ENCODE data around the gene FDXR. TPM values are rescaled to one million over a fixed set of nuclear protein-coding genes. Genes with fewer than 3 reads are reported as not detected.

FDXR gene
- polyA plus RNA-seq, 3 donors = 2.5 to 7.3 (median 6.2) TPM

GRCh38 chr17:74882517-74883240 is 9.9 kb upstream of the FDXR start:
- H3K79me2 ChIP-seq (ENCODE audit: insufficient read depth, low read length) = no peaks in the 10 kb centered on the region
- H3K4me2 ChIP-seq (replicated peaks; ENCODE audit: extremely low read depth, low read length, poor library complexity, severe bottlenecking) = peak overlapping the region; percentile 10
- H3K4me1 Mint-ChIP-seq = peaks cover 32% of the 10 kb centered on the region
- no peak overlapping the region for H3K4me3 ChIP-seq (replicated peaks in 1 of 3; ENCODE audit: low read depth in 2 of 3, low read length in 3 of 3)
- H3K27ac ChIP-seq (ENCODE audit: low read depth in 1 of 2, low read length in 2 of 2) = no peak overlapping the region
- H3K9me3 Mint-ChIP-seq = peaks cover 0 to 5% (median 0%) of the 10 kb centered on the region in 7 donors
- H3K27ac Mint-ChIP-seq = no peak overlapping the region
- H3K27me3 ChIP-seq (ENCODE audit: control insufficient read depth in 2 of 2, insufficient read depth in 2 of 2, low read length in 2 of 2) = no peaks in the 10 kb centered on the region
- H3K9ac ChIP-seq (ENCODE audit: insufficient read depth, low read length, poor library complexity, severe bottlenecking) = no peak overlapping the region
- intact Hi-C loops (cut with micrococcal nuclease) = no loop called here
- H3K9me3 ChIP-seq (replicated peaks in 1 of 2; ENCODE audit: control insufficient read depth in 1 of 2, insufficient read depth in 1 of 2, low read length in 2 of 2) = no peaks in the 10 kb centered on the region
- no peaks in the 10 kb centered on the region for H4K20me1 ChIP-seq (ENCODE audit: insufficient read depth, low read length)
- 78% methylated on average over 17 of the region's 20 CpGs for WGBS (ENCODE audit: insufficient coverage)
- no peak overlapping the region for H3K4me3 Mint-ChIP-seq
- H3K36me3 Mint-ChIP-seq = no peaks in the 10 kb centered on the region
- TF ChIP-seq, protein P1, sequence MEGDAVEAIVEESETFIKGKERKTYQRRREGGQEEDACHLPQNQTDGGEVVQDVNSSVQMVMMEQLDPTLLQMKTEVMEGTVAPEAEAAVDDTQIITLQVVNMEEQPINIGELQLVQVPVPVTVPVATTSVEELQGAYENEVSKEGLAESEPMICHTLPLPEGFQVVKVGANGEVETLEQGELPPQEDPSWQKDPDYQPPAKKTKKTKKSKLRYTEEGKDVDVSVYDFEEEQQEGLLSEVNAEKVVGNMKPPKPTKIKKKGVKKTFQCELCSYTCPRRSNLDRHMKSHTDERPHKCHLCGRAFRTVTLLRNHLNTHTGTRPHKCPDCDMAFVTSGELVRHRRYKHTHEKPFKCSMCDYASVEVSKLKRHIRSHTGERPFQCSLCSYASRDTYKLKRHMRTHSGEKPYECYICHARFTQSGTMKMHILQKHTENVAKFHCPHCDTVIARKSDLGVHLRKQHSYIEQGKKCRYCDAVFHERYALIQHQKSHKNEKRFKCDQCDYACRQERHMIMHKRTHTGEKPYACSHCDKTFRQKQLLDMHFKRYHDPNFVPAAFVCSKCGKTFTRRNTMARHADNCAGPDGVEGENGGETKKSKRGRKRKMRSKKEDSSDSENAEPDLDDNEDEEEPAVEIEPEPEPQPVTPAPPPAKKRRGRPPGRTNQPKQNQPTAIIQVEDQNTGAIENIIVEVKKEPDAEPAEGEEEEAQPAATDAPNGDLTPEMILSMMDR (IDR thresholded peaks at IDR 0.05) = no peak
- H3K4me1 ChIP-seq (ENCODE audit: control insufficient read depth in 1 of 2, insufficient read depth in 2 of 2, low read length in 2 of 2) = peaks cover 27 to 28% of the 10 kb centered on the region in 2 donors
- peaks cover 3 to 16% (median 14%) of the 10 kb centered on the region in 3 donors for H3K27me3 Mint-ChIP-seq (ENCODE audit: low read depth in 3 of 3)
- no peak overlapping the region for H2AFZ ChIP-seq (ENCODE audit: insufficient read depth, low read depth, low read length, poor library complexity, severe bottlenecking)
- DNase-seq = no peak
- no peaks in the 10 kb centered on the region for H3K36me3 ChIP-seq (replicated peaks in 1 of 2; ENCODE audit: control insufficient read depth in 1 of 2, insufficient read depth in 2 of 2, low read length in 2 of 2)

DNA sequence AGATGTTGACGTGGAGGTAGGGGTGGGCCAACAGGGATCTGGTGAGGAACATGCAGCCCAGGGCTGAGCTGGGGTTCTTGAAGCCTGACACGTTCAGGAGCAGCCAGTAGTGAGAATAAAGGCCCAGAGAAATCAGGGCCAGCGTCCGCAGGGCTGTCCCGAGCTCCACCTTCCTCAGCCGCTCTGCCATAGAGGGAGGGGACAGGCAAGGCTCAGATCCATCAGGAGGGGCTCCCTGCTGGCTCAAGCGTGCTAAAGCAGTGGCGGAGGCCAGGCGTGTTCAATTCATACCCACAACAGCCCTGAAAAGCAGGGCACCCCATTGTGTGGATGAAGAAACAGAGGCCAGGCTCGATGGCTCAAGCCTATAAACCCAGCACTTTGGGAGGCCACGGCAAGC is 8.3 kb upstream of the FDXR start:
- peaks cover 32% of the 10 kb centered on the region for H3K4me1 Mint-ChIP-seq
- 94% methylated on average over 8 of the region's 11 CpGs for whole genome bisulfite sequencing (ENCODE audit: insufficient coverage)
- H3K27me3 ChIP-seq (ENCODE audit: control insufficient read depth in 2 of 2, insufficient read depth in 2 of 2, low read length in 2 of 2) = no peaks in the 10 kb centered on the region

More for the DNA sequence above, 8.3 kb upstream of the FDXR start:
- peaks cover 0 to 5% (median 0%) of the 10 kb centered on the region in 7 donors for H3K9me3 Mint-ChIP-seq
- Histone ChIP-seq H2AFZ (ENCODE audit: insufficient read depth, low read depth, low read length, poor library complexity, severe bottlenecking) (no peak overlapping the region), H3K9ac (ENCODE audit: insufficient read depth, low read length, poor library complexity, severe bottlenecking) (no peak overlapping the region), H3K4me3 (replicated peaks in 1 of 3; ENCODE audit: low read depth in 2 of 3, low read length in 3 of 3) (no peak overlapping the region), H3K9me3 (replicated peaks in 1 of 2; ENCODE audit: control insufficient read depth in 1 of 2, insufficient read depth in 1 of 2, low read length in 2 of 2) (no peaks in the 10 kb centered on the region), H4K20me1 (ENCODE audit: insufficient read depth, low read length) (no peaks in the 10 kb centered on the region), H3K79me2 (ENCODE audit: insufficient read depth, low read length) (no peaks in the 10 kb centered on the region), H3K36me3 (replicated peaks in 1 of 2; ENCODE audit: control insufficient read depth in 1 of 2, insufficient read depth in 2 of 2, low read length in 2 of 2) (no peaks in the 10 kb centered on the region), H3K4me2 (replicated peaks; ENCODE audit: extremely low read depth, low read length, poor library complexity, severe bottlenecking) (no peak overlapping the region), H3K27ac (ENCODE audit: low read depth in 1 of 2, low read length in 2 of 2) (no peak overlapping the region), H3K4me1 (ENCODE audit: control insufficient read depth in 1 of 2, insufficient read depth in 2 of 2, low read length in 2 of 2) (peaks cover 27 to 28% of the 10 kb centered on the region in 2 donors)
- intact Hi-C loops (cut with micrococcal nuclease) = no loop called here
- no peak overlapping the region for H3K4me3 Mint-ChIP-seq
- TF ChIP-seq, protein P1 (IDR thresholded peaks at IDR 0.05) = no peak
- no peaks in the 10 kb centered on the region for H3K36me3 Mint-ChIP-seq
- no peak overlapping the region for H3K27ac Mint-ChIP-seq
- no peak for DNase-seq
- peaks cover 0 to 13% (median 12%) of the 10 kb centered on the region in 3 donors for H3K27me3 Mint-ChIP-seq (ENCODE audit: low read depth in 3 of 3)
